Transverse colon (tissue), 3 donors: ENCODE results near the gene LRRC46.

Source experiments
- EP300 ChIP-seq: sonication (generic); formaldehyde crosslinking; IDR thresholded peaks from one replicate; pipeline ENCODE4 v1.6.1; 2017; ENCODE audit warnings: antibody characterized with exemption, low read depth
- POLR2A ChIP-seq: fragments of 450-650 bp; IDR thresholded peaks from one replicate; pipeline ENCODE4 v1.6.1; 2016; ENCODE audit warnings: antibody characterized with exemption, mild to moderate bottlenecking, moderate library complexity
- TF ChIP-seq, protein P1 (sequence below), 5 experiments: fragments of 200-600 bp in 3 of 5; fragments of 450-650 bp in 2 of 5; sonication (generic) in 3 of 5; IDR thresholded peaks; 1 replicate in 2 of 5; 2 replicates in 3 of 5; pipeline ENCODE4 v1.5.1; 2016 to 2017; ENCODE audit warnings: antibody characterized with exemption in 5 of 5, inconsistent platforms in 3 of 5, mild to moderate bottlenecking in 2 of 5, moderate library complexity in 1 of 5

- TF ChIP-seq, protein P1, sequence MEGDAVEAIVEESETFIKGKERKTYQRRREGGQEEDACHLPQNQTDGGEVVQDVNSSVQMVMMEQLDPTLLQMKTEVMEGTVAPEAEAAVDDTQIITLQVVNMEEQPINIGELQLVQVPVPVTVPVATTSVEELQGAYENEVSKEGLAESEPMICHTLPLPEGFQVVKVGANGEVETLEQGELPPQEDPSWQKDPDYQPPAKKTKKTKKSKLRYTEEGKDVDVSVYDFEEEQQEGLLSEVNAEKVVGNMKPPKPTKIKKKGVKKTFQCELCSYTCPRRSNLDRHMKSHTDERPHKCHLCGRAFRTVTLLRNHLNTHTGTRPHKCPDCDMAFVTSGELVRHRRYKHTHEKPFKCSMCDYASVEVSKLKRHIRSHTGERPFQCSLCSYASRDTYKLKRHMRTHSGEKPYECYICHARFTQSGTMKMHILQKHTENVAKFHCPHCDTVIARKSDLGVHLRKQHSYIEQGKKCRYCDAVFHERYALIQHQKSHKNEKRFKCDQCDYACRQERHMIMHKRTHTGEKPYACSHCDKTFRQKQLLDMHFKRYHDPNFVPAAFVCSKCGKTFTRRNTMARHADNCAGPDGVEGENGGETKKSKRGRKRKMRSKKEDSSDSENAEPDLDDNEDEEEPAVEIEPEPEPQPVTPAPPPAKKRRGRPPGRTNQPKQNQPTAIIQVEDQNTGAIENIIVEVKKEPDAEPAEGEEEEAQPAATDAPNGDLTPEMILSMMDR (IDR thresholded peaks at IDR 0.05): no peak
- TF ChIP-seq POLR2A (no peak), EP300 (no peak)
Measured at GRCh38 chr17:47846716-47847340, 15.4 kb downstream of the LRRC46 start.
